Jurkat, Clone E6-1 (cell line): Measurements from ENCODE around the gene LSAMP.

ENCODE experiments used
- DNase-seq: peaks from one replicate; pipeline ENCODE4 v3.0.0-alpha.2; 2011; ENCODE audit warnings: low read depth, low spot score
- H3K4me3 ChIP-seq: 2 replicates; pipeline ENCODE4 v1.5.1; 2011; ENCODE audit warnings: mild to moderate bottlenecking, low read length, control low read depth, moderate library complexity

Gene LSAMP

DNA sequence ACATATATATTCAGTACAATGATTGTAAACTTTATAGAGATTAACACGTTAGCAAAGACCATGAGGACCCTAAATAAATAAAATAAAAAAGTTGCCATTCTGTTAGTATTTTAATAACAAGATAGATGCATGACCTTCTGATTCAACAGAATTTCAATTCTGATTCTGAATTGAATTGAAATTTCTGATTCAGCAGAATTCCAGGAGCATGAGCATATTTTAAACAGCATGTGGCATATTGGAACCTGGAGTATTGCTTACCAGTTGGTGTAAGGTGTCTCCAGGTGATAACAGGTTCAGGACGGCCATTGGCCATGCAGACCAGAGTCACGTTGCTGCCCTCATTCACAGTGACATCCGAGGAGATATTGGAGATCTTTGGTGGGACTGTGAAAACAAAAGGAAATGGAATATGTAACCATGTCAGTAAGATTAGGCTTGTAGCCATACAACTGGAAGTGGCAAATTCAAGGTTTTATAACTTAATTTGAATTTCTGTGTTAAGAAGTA lies 426.0 kb downstream of the LSAMP start:
- DNase-seq, result no peak
- no peak overlapping the region for H3K4me3 ChIP-seq

- no peak for DNase-seq
- no peak overlapping the region for H3K4me3 ChIP-seq
Measured at GRCh38 chr3:116018646-116019045, 426.6 kb downstream of the LSAMP start.

- no peak for DNase-seq
Measured at GRCh38 chr3:116015931-116016330, 429.4 kb downstream of the LSAMP start.

DNA sequence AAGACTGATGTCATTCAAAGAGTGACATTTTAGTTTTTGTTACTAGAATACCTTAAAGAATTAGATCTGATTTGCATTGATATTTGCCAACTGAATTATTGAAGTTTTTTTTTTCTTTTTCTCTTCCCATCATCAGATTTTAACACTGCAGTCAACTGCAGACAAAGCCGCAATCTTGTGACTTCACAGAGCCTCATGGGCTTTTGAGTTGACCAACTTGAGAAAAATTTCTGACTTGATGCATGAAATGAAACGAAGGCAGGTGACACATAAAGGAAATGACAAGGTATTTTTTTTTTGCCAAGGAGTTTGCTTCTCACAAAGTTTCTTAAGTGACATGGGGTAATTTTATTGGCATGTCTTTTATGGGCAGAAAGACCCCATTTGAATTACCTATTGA lies 438.3 kb downstream of the LSAMP start:
- H3K4me3 ChIP-seq, result no peak overlapping the region

More at GRCh38 chr3:116015931-116016330, 429.4 kb downstream of the LSAMP start:
- no peak overlapping the region for H3K4me3 ChIP-seq

DNA sequence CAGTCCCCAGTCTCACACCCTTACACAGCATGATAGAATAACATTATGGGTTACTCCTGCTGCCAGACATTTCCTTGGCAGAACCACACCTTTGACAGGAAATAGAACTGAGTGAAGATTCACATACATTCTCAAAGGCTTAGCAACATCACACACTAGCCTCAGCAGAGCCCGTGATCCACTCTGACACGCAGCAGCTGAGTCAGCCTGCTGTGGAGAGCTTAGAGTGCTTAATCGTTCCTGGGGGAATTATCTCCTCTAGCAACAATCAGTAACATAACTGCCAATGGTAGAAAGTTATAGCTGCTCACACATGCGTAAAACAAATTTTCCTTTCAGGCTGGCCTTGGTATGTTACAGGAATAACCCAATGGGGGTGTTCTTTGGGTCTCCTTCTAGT lies 439.9 kb downstream of the LSAMP start:
- DNase-seq, result no peak

More for the DNA sequence above, 438.3 kb downstream of the LSAMP start:
- no peak for DNase-seq

DNA sequence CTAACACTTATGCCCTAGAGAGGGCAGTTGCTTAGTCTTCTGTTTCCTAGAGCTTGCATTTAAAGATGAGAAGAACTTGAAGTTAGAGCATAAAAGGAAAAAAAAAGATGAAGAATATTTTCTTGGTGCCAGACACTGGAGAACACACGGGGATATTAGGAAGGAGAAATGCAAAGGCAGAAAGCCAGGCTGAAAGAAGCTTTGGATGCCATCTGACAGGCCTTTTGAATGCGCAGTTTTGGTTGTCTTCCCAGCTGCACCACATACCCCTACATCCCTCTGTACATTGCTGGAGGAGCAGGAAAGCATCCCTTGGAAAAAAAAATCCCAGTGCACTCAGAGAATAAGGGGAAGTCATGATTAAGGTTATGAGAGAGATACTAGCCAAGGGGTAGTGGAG lies 443.1 kb downstream of the LSAMP start:
- no peak overlapping the region for H3K4me3 ChIP-seq
- no peak for DNase-seq

More for the DNA sequence above, 439.9 kb downstream of the LSAMP start:
- H3K4me3 ChIP-seq, result no peak overlapping the region

- no peak for DNase-seq
- no peak overlapping the region for H3K4me3 ChIP-seq
Measured at GRCh38 chr3:116001151-116001621, 444.1 kb downstream of the LSAMP start.

- no peak for DNase-seq
- no peak overlapping the region for H3K4me3 ChIP-seq
Measured at GRCh38 chr3:116000311-116000710, 445.0 kb downstream of the LSAMP start.

GRCh38 chr3:115999613-116000012 lies 445.7 kb downstream of the LSAMP start:
- DNase-seq, result no peak
- H3K4me3 ChIP-seq, result no peak overlapping the region

DNA sequence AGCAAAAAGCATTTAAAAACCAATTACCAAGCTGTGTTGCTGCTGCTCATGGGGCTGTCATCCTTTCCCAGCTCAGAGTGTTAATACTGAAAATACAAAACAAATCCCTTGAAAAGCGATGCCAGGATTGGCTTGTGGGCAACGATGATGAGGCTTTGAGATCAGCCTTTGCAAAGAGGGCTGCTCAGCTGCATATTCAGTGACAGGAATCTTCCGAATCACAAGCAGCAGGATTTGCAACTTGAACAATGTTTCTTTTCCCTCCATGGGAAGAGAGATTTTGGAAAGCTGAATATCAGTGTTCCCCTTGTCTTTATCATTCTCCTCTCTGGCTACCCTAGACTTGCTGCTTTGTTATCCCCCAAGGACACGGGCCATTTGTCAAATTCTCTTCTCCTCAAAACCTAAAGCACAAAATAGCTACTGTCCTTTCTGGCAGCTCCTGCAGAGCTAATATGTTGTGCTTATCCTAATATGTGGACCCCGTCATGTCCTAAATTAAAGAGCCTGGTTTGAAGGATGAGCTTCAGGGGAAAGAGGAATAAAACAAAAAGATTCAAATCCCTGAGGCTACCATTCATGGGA lies 446.2 kb downstream of the LSAMP start:
- no peak for DNase-seq
- no peak overlapping the region for H3K4me3 ChIP-seq

DNA sequence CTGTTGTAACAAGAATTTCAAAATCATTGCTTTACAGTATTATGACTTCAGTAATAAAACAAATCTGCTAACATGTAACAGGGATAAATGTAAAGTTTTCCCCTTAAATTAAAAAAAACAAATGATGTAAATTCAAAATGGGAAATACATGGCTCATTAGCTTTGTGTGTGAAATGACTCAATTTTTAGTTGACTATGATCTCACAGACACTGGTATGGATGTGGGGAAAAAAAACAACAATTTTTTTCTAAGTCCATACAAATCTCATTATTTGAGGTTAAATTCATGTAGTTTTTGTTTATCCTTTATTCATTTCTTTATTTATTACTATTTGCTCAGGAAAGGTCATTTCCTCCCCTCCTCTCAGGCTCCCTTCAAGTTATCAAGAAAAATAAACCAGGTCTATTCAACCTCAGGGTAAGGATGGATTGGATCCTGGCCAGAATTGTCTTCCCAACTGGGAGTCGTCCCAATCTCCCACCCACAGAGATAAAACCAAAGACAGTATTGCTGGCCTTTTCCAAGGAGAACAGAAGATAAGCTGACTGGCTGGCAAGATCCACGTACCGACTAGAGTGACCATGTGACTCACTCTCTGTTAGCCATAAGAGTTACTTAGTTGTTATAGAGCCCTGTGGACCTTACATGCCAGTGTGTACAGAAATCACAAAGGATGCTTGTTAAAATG lies 448.7 kb downstream of the LSAMP start:
- no peak for DNase-seq
- no peak overlapping the region for H3K4me3 ChIP-seq

GRCh38 chr3:115990669-115991068 lies 454.6 kb downstream of the LSAMP start:
- no peak overlapping the region for H3K4me3 ChIP-seq
- no peak for DNase-seq

GRCh38 chr3:115989684-115990421 lies 455.4 kb downstream of the LSAMP start:
- no peak overlapping the region for H3K4me3 ChIP-seq
- DNase-seq, result no peak

GRCh38 chr3:115986555-115987207 lies 458.6 kb downstream of the LSAMP start:
- no peak overlapping the region for H3K4me3 ChIP-seq
- peak; percentile 51 for DNase-seq

DNA sequence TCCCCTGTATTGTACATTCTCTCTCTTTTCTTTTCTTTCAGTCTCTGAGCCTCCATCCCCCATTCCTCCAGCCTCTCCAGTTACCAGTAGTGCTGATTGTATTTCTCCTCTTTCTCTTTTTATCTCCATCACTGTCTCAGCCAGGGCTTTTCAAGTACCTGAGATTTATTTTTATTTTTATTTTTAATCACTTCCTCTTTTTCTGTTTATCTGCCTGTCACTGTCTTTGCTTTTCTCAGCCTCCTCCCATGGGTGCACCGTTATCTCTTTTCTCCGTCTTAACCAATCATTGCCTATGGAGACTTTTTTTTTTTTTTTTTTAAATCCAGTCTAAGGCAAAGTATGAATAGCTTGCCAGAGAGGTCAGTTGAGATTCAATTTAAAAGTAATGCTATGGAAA lies 462.7 kb downstream of the LSAMP start:
- DNase-seq, result no peak
- no peak overlapping the region for H3K4me3 ChIP-seq

- no peak for DNase-seq
- H3K4me3 ChIP-seq, result no peak overlapping the region
Measured at GRCh38 chr3:115982108-115982507, 463.2 kb downstream of the LSAMP start.

- no peak for DNase-seq
- H3K4me3 ChIP-seq, result no peak overlapping the region
Measured at GRCh38 chr3:115980709-115981108, 464.6 kb downstream of the LSAMP start.

DNA sequence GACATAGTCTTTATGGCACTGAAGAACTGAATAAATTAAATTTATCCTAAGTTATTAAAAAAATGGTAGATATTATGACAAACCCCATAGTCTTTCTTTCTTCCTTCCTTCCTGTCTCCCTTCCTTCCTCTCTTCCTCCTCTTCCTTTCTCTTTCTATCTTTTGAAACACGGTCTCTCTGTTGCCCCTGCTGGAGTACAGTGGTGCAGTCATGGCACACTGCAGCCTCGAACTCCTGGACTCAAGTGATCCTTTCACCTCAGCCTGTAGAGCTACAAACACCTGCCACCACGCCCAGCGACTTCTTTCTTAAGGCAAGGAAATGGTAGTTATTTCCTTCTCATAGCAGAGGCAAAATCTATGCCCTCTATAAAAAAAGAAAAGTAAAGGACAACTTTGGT lies 467.4 kb downstream of the LSAMP start:
- no peak overlapping the region for H3K4me3 ChIP-seq
- DNase-seq, result no peak

GRCh38 chr3:115975796-115976195 lies 469.5 kb downstream of the LSAMP start:
- no peak overlapping the region for H3K4me3 ChIP-seq
- DNase-seq, result no peak

GRCh38 chr3:115975353-115975752 lies 469.9 kb downstream of the LSAMP start:
- no peak for DNase-seq
- no peak overlapping the region for H3K4me3 ChIP-seq
